CD8-positive, alpha-beta memory T cell (primary cell): ENCODE data around the gene DNAH8. TPM values are rescaled to one million over a fixed set of nuclear protein-coding genes. Genes with fewer than 3 reads are reported as not detected.
A peak's percentile ranks its signal among the peaks of the same experiment; 100 is the strongest.

Experiments
- CTCF ChIA-PET: fragments of 350-600 bp; sonication (Branson Sonifier 250); formaldehyde crosslinking; loops from one replicate; lab custom pipeline; 2021; ENCODE audit warnings: antibody characterized with exemption; lab: Charles Lee
- POLR2A ChIA-PET: fragments of 350-600 bp; sonication (Branson Sonifier 250); formaldehyde crosslinking; loops from one replicate; lab custom pipeline; 2021; ENCODE audit warnings: antibody characterized with exemption; lab: Charles Lee
- DNase-seq, 5 donors: peaks; one replicate each; pipeline versions ENCODE4 v3.0.0 to v3.0.0-alpha.2; 2020 to 2022; ENCODE audit warnings: mixed read lengths in 1 of 5
- H3K27ac ChIP-seq: one replicate; pipeline ENCODE4 v1.7.0; 2013; ENCODE audit warnings: low read depth, mild to moderate bottlenecking, low read length, moderate library complexity
- H3K27me3 ChIP-seq: 2 replicates; pipeline ENCODE4 v1.7.0; 2013; ENCODE audit warnings: low read length, mild to moderate bottlenecking; ENCODE audit not compliant: insufficient read depth, poor library complexity, severe bottlenecking
- H3K36me3 ChIP-seq: 2 replicates; pipeline ENCODE4 v1.7.0; 2013; ENCODE audit warnings: mild to moderate bottlenecking, low read length, moderate library complexity; ENCODE audit not compliant: insufficient read depth
- H3K4me1 ChIP-seq: 2 replicates; pipeline ENCODE4 v1.7.0; 2013; ENCODE audit warnings: mild to moderate bottlenecking, low read length, moderate library complexity; ENCODE audit not compliant: insufficient read depth
- H3K4me3 ChIP-seq: 2 replicates; pipeline ENCODE4 v1.7.0; 2013; ENCODE audit warnings: mild to moderate bottlenecking, low read length
- H3K9me3 ChIP-seq: 2 replicates; pipeline ENCODE4 v1.7.0; 2013; ENCODE audit warnings: mild to moderate bottlenecking, low read length
- H3K27ac Mint-ChIP-seq, 8 donors: one replicate each; pipeline ENCODE4 v1.8.0; 2020 to 2021; ENCODE audit warnings: mixed read lengths in 8 of 8, mild to moderate bottlenecking in 6 of 8, inconsistent platforms in 3 of 8, moderate library complexity in 3 of 8
- H3K27me3 Mint-ChIP-seq, 2 donors: one replicate each; pipeline ENCODE4 v1.8.0; 2020 to 2021; ENCODE audit warnings: mixed read lengths in 2 of 2, mild to moderate bottlenecking in 1 of 2, moderate library complexity in 1 of 2
- H3K36me3 Mint-ChIP-seq, 3 donors: one replicate each; pipeline ENCODE4 v1.8.0; 2020 to 2021; ENCODE audit warnings: mixed read lengths in 3 of 3, inconsistent platforms in 1 of 3, mild to moderate bottlenecking in 1 of 3
- H3K4me1 Mint-ChIP-seq, 3 donors: one replicate each; pipeline ENCODE4 v1.8.0; 2020 to 2021; ENCODE audit warnings: mixed read lengths in 3 of 3, inconsistent platforms in 1 of 3, mild to moderate bottlenecking in 1 of 3
- H3K4me3 Mint-ChIP-seq, 7 donors: one replicate each; pipeline ENCODE4 v1.8.0; 2020 to 2021; ENCODE audit warnings: mixed read lengths in 7 of 7, mild to moderate bottlenecking in 6 of 7, moderate library complexity in 4 of 7, inconsistent platforms in 2 of 7
- H3K9me3 Mint-ChIP-seq, 5 donors: one replicate each; pipeline ENCODE4 v1.8.0; 2020 to 2022; ENCODE audit warnings: mixed read lengths in 5 of 5, mild to moderate bottlenecking in 3 of 5, moderate library complexity in 2 of 5, inconsistent platforms in 1 of 5
- polyA plus RNA-seq: library from polyadenylated mRNA; unstranded; fragments of 300-500 nt; fragmentation: Illumina TruSeq; gene quantifications from one replicate; pipeline ENCODE4 v1.2.3, GENCODE V29; 2021
- total RNA-seq, 2 experiments: library from RNA; stranded (reverse); gene quantifications; one replicate each; pipeline ENCODE4 v1.2.3, GENCODE V29; 2021

The DNAH8 gene
- total and polyA plus RNA-seq, 3 experiments from 2014 or later = 0.11 to 0.20 TPM; not detected in 1

- peaks cover 8% of the 10 kb centered on the region for H3K4me1 ChIP-seq
- Mint-ChIP-seq H3K36me3 (no peaks in the 10 kb centered on the region), H3K9me3 (no peaks in the 10 kb centered on the region), H3K27ac (peak overlapping the region in 1 of 8 donors; percentile 66), H3K4me3 (no peak overlapping the region), H3K4me1 (peaks cover 6 to 23% (median 11%) of the 10 kb centered on the region in 3 donors), H3K27me3 (peaks cover 26 to 46% of the 10 kb centered on the region in 2 donors)
- peaks cover 11% of the 10 kb centered on the region for H3K27me3 ChIP-seq
- H3K27ac ChIP-seq = no peak overlapping the region
- no peaks in the 10 kb centered on the region for H3K36me3 ChIP-seq
- no peaks in the 10 kb centered on the region for H3K9me3 ChIP-seq
- no peak for DNase-seq
- CTCF ChIA-PET = no interaction called here
- no peak overlapping the region for H3K4me3 ChIP-seq
- POLR2A ChIA-PET = no interaction called here
Observed at GRCh38 chr6:39053854-39054576, 338.9 kb downstream of the DNAH8 start.

- Histone ChIP-seq H3K4me3 (no peak overlapping the region), H3K27ac (no peak overlapping the region), H3K4me1 (peaks cover 8% of the 10 kb centered on the region), H3K27me3 (peaks cover 4% of the 10 kb centered on the region), H3K36me3 (no peaks in the 10 kb centered on the region), H3K9me3 (no peaks in the 10 kb centered on the region)
- CTCF ChIA-PET = no interaction called here
- H3K27ac Mint-ChIP-seq = no peak overlapping the region
- H3K36me3 Mint-ChIP-seq = no peaks in the 10 kb centered on the region
- H3K9me3 Mint-ChIP-seq = no peaks in the 10 kb centered on the region
- POLR2A ChIA-PET = no interaction called here
- no peak for DNase-seq
- peaks cover 6 to 16% (median 11%) of the 10 kb centered on the region in 3 donors for H3K4me1 Mint-ChIP-seq
- H3K4me3 Mint-ChIP-seq = no peak overlapping the region
- H3K27me3 Mint-ChIP-seq = peaks cover 20 to 40% of the 10 kb centered on the region in 2 donors
Observed at GRCh38 chr6:39054577-39055142, 339.5 kb downstream of the DNAH8 start.

- Histone ChIP-seq H3K9me3 (no peaks in the 10 kb centered on the region), H3K36me3 (no peaks in the 10 kb centered on the region), H3K27ac (no peak overlapping the region), H3K4me1 (peaks cover 8% of the 10 kb centered on the region), H3K27me3 (no peaks in the 10 kb centered on the region), H3K4me3 (no peak overlapping the region)
- POLR2A ChIA-PET = no interaction called here
- Mint-ChIP-seq H3K36me3 (no peaks in the 10 kb centered on the region), H3K9me3 (no peaks in the 10 kb centered on the region), H3K4me3 (no peak overlapping the region), H3K27ac (no peak overlapping the region), H3K4me1 (peaks cover 6 to 14% (median 11%) of the 10 kb centered on the region in 3 donors), H3K27me3 (peaks cover 21 to 41% of the 10 kb centered on the region in 2 donors)
- DNase-seq = no peak
- CTCF ChIA-PET = no interaction called here
Observed at GRCh38 chr6:39055661-39056060, 340.6 kb downstream of the DNAH8 start.

GRCh38 chr6:39056191-39056590 lies 341.1 kb downstream of the DNAH8 start:
- Mint-ChIP-seq H3K4me1 (peaks cover 6 to 10% (median 9%) of the 10 kb centered on the region in 3 donors), H3K27ac (no peak overlapping the region), H3K4me3 (no peak overlapping the region), H3K36me3 (no peaks in the 10 kb centered on the region), H3K9me3 (no peaks in the 10 kb centered on the region), H3K27me3 (peaks cover 19 to 39% of the 10 kb centered on the region in 2 donors)
- Histone ChIP-seq H3K4me1 (peaks cover 8% of the 10 kb centered on the region), H3K27ac (no peak overlapping the region), H3K27me3 (no peaks in the 10 kb centered on the region), H3K36me3 (no peaks in the 10 kb centered on the region), H3K4me3 (no peak overlapping the region), H3K9me3 (no peaks in the 10 kb centered on the region)
- ChIA-PET CTCF (no interaction called here), POLR2A (no interaction called here)
- DNase-seq = no peak

GRCh38 chr6:39056681-39057080 lies 341.6 kb downstream of the DNAH8 start:
- H3K4me1 Mint-ChIP-seq = peaks cover 3 to 7% (median 4%) of the 10 kb centered on the region in 3 donors
- H3K9me3 Mint-ChIP-seq = no peaks in the 10 kb centered on the region
- no peaks in the 10 kb centered on the region for H3K36me3 Mint-ChIP-seq
- H3K27me3 Mint-ChIP-seq = peaks cover 16 to 41% of the 10 kb centered on the region in 2 donors
- Histone ChIP-seq H3K27ac (no peak overlapping the region), H3K4me3 (no peak overlapping the region), H3K9me3 (no peaks in the 10 kb centered on the region), H3K27me3 (no peaks in the 10 kb centered on the region), H3K36me3 (no peaks in the 10 kb centered on the region), H3K4me1 (peaks cover 3% of the 10 kb centered on the region)
- no peak overlapping the region for H3K27ac Mint-ChIP-seq
- no peak for DNase-seq
- H3K4me3 Mint-ChIP-seq = no peak overlapping the region
- ChIA-PET POLR2A (no interaction called here), CTCF (no interaction called here)

- Histone ChIP-seq H3K27ac (no peak overlapping the region), H3K36me3 (no peaks in the 10 kb centered on the region), H3K9me3 (no peaks in the 10 kb centered on the region), H3K4me3 (no peak overlapping the region), H3K27me3 (no peaks in the 10 kb centered on the region), H3K4me1 (no peaks in the 10 kb centered on the region)
- no peaks in the 10 kb centered on the region for H3K9me3 Mint-ChIP-seq
- no peaks in the 10 kb centered on the region for H3K36me3 Mint-ChIP-seq
- DNase-seq = no peak
- H3K4me3 Mint-ChIP-seq = no peak overlapping the region
- POLR2A ChIA-PET = no interaction called here
- H3K27ac Mint-ChIP-seq = no peak overlapping the region
- peaks cover 16 to 44% of the 10 kb centered on the region in 2 donors for H3K27me3 Mint-ChIP-seq
- peaks cover 0 to 4% (median 0%) of the 10 kb centered on the region in 3 donors for H3K4me1 Mint-ChIP-seq
- CTCF ChIA-PET = interaction anchor here (1.3 kb wide), 1 partner anchor 22 kb away, joined by 3 read pairs; no protein-coding TSS in a partner anchor
Observed at GRCh38 chr6:39057251-39058155, 342.4 kb downstream of the DNAH8 start.

GRCh38 chr6:39058471-39059147 lies 343.5 kb downstream of the DNAH8 start:
- H3K4me3 Mint-ChIP-seq = no peak overlapping the region
- Histone ChIP-seq H3K4me3 (no peak overlapping the region), H3K9me3 (no peaks in the 10 kb centered on the region), H3K36me3 (no peaks in the 10 kb centered on the region), H3K27me3 (no peaks in the 10 kb centered on the region), H3K27ac (no peak overlapping the region), H3K4me1 (no peaks in the 10 kb centered on the region)
- no peaks in the 10 kb centered on the region for H3K9me3 Mint-ChIP-seq
- ChIA-PET POLR2A (no interaction called here), CTCF (interaction anchor here (1.3 kb wide), 1 partner anchor 20 kb away, joined by 3 read pairs; no protein-coding TSS in a partner anchor)
- DNase-seq = no peak
- H3K27ac Mint-ChIP-seq = no peak overlapping the region
- peaks cover 13 to 43% of the 10 kb centered on the region in 2 donors for H3K27me3 Mint-ChIP-seq
- H3K4me1 Mint-ChIP-seq = no peaks in the 10 kb centered on the region
- no peaks in the 10 kb centered on the region for H3K36me3 Mint-ChIP-seq
